ENCODE results near the gene PTCH1. TPM values are rescaled to one million over a fixed set of nuclear protein-coding genes. Genes with fewer than 3 reads are reported as not detected.

PTCH1 gene
- total RNA-seq, 1 donor, result 3.3 TPM

- no peak for TF ChIP-seq CTCF (IDR thresholded peaks at IDR 0.05; ENCODE audit: extremely low read depth, low read depth, low read length)
- Histone ChIP-seq H3K36me3 (ENCODE audit: insufficient read depth, low read length) (no peaks in the 10 kb centered on the region), H3K4me3 (ENCODE audit: insufficient read depth, low read length) (no peak overlapping the region), H3K9me3 (ENCODE audit: low read depth, low read length) (no peaks in the 10 kb centered on the region), H3K79me2 (ENCODE audit: insufficient read depth, low read length) (no peaks in the 10 kb centered on the region), H3K4me1 (ENCODE audit: insufficient read depth, low read length) (no peaks in the 10 kb centered on the region), H4K20me1 (ENCODE audit: insufficient read depth, low read length) (no peaks in the 10 kb centered on the region), H3K4me2 (ENCODE audit: insufficient read depth, low read length) (no peak overlapping the region), H2AFZ (ENCODE audit: low read length) (no peak overlapping the region), H3K27me3 (ENCODE audit: insufficient read depth, low read length) (no peaks in the 10 kb centered on the region), H3K27ac (ENCODE audit: low read depth, low read length) (no peak overlapping the region)
- DNase-seq (ENCODE audit: insufficient read length, low spot score, missing footprints), result no peak
Observed at GRCh38 chr9:95449016-95449415, 67.8 kb downstream of the PTCH1 start.

GRCh38 chr9:95447660-95448420 lies 68.9 kb downstream of the PTCH1 start:
- Histone ChIP-seq H4K20me1 (ENCODE audit: insufficient read depth, low read length) (no peaks in the 10 kb centered on the region), H3K36me3 (ENCODE audit: insufficient read depth, low read length) (no peaks in the 10 kb centered on the region), H2AFZ (ENCODE audit: low read length) (no peak overlapping the region), H3K27me3 (ENCODE audit: insufficient read depth, low read length) (no peaks in the 10 kb centered on the region), H3K27ac (ENCODE audit: low read depth, low read length) (no peak overlapping the region), H3K4me2 (ENCODE audit: insufficient read depth, low read length) (no peak overlapping the region), H3K4me3 (ENCODE audit: insufficient read depth, low read length) (no peak overlapping the region), H3K4me1 (ENCODE audit: insufficient read depth, low read length) (no peaks in the 10 kb centered on the region), H3K9me3 (ENCODE audit: low read depth, low read length) (no peaks in the 10 kb centered on the region), H3K79me2 (ENCODE audit: insufficient read depth, low read length) (no peaks in the 10 kb centered on the region)
- no peak for DNase-seq (ENCODE audit: insufficient read length, low spot score, missing footprints)
- no peak for TF ChIP-seq CTCF (IDR thresholded peaks at IDR 0.05; ENCODE audit: extremely low read depth, low read depth, low read length)

- TF ChIP-seq CTCF (IDR thresholded peaks at IDR 0.05; ENCODE audit: extremely low read depth, low read depth, low read length), result no peak
- Histone ChIP-seq H3K27me3 (ENCODE audit: insufficient read depth, low read length) (no peaks in the 10 kb centered on the region), H2AFZ (ENCODE audit: low read length) (no peak overlapping the region), H3K4me2 (ENCODE audit: insufficient read depth, low read length) (no peak overlapping the region), H3K27ac (ENCODE audit: low read depth, low read length) (no peak overlapping the region), H3K4me1 (ENCODE audit: insufficient read depth, low read length) (no peaks in the 10 kb centered on the region), H3K36me3 (ENCODE audit: insufficient read depth, low read length) (no peaks in the 10 kb centered on the region), H3K9me3 (ENCODE audit: low read depth, low read length) (no peaks in the 10 kb centered on the region), H3K4me3 (ENCODE audit: insufficient read depth, low read length) (no peak overlapping the region), H3K79me2 (ENCODE audit: insufficient read depth, low read length) (no peaks in the 10 kb centered on the region), H4K20me1 (ENCODE audit: insufficient read depth, low read length) (no peaks in the 10 kb centered on the region)
- no peak for DNase-seq (ENCODE audit: insufficient read length, low spot score, missing footprints)
Observed at GRCh38 chr9:95446984-95447383, 69.8 kb downstream of the PTCH1 start.

GRCh38 chr9:95446259-95446658 lies 70.5 kb downstream of the PTCH1 start:
- no peaks in the 10 kb centered on the region for H3K36me3 ChIP-seq (ENCODE audit: insufficient read depth, low read length)

More at GRCh38 chr9:95446259-95446658, 70.5 kb downstream of the PTCH1 start:
- H3K9me3 ChIP-seq (ENCODE audit: low read depth, low read length), result no peaks in the 10 kb centered on the region
- H3K79me2 ChIP-seq (ENCODE audit: insufficient read depth, low read length), result no peaks in the 10 kb centered on the region
- H3K27me3 ChIP-seq (ENCODE audit: insufficient read depth, low read length), result no peaks in the 10 kb centered on the region
- no peak overlapping the region for H2AFZ ChIP-seq (ENCODE audit: low read length)
- H3K4me1 ChIP-seq (ENCODE audit: insufficient read depth, low read length), result no peaks in the 10 kb centered on the region
- H3K4me2 ChIP-seq (ENCODE audit: insufficient read depth, low read length), result no peak overlapping the region
- no peak for DNase-seq (ENCODE audit: insufficient read length, low spot score, missing footprints)
- no peak overlapping the region for H3K27ac ChIP-seq (ENCODE audit: low read depth, low read length)
- no peak overlapping the region for H3K4me3 ChIP-seq (ENCODE audit: insufficient read depth, low read length)
- TF ChIP-seq CTCF (IDR thresholded peaks at IDR 0.05; ENCODE audit: extremely low read depth, low read depth, low read length), result no peak
- no peaks in the 10 kb centered on the region for H4K20me1 ChIP-seq (ENCODE audit: insufficient read depth, low read length)
